T-cell (primary cell): Measurements from ENCODE around the gene C20orf96. TPM values are rescaled to one million over a fixed set of nuclear protein-coding genes. Genes with fewer than 3 reads are reported as not detected.

ENCODE experiments used
- ATAC-seq, 4 experiments: fragments of 200-7000 bp in 3 of 4; fragments of 150-1000 bp in 1 of 4; cut with Tn5 transposase; replicated peaks in 1 of 4; 1 replicate in 3 of 4; 2 replicates in 1 of 4; pipeline ENCODE4 v1.10.0; 2021; ENCODE audit warnings: moderate library complexity in 3 of 4, mild to moderate bottlenecking in 2 of 4, moderate number of reproducible peaks in 1 of 4
- CTCF ChIA-PET, 2 donors: fragments of 300-600 bp; sonication (Branson Sonifier 250); formaldehyde crosslinking; loops; one replicate each; lab custom pipeline; 2022; ENCODE audit warnings: antibody characterized with exemption in 2 of 2; lab: Charles Lee
- POLR2A ChIA-PET, 2 donors: fragments of 300-600 bp; sonication (Branson Sonifier 250); formaldehyde crosslinking; loops; one replicate each; lab custom pipeline; 2022; ENCODE audit warnings: antibody characterized with exemption in 2 of 2; lab: Charles Lee
- DNase-seq, 35 experiments: peaks; one replicate each; pipeline versions ENCODE4 v3.0.0 to v3.0.0-alpha.2; 2013 to 2023
- H3K27ac ChIP-seq: one replicate; pipeline ENCODE4 v1.5.1; 2013; ENCODE audit warnings: low read length
- H3K27me3 ChIP-seq, 2 experiments: replicated peaks in 1 of 2; 1 replicate in 1 of 2; 2 replicates in 1 of 2; pipeline versions ENCODE4 v1.6.1 to v1.7.0; 2013; ENCODE audit warnings: low read length in 1 of 2, mixed read lengths in 1 of 2; ENCODE audit not compliant: control insufficient read depth in 2 of 2, insufficient read depth in 2 of 2; ENCODE audit errors: extremely low read depth in 1 of 2
- H3K36me3 ChIP-seq, 2 donors: 1 replicate in 1 of 2; 2 replicates in 1 of 2; pipeline versions ENCODE4 v1.6.1 to v1.7.0; 2013; ENCODE audit warnings: low read length in 1 of 2; ENCODE audit not compliant: control insufficient read depth in 2 of 2, insufficient read depth in 1 of 2; ENCODE audit errors: extremely low read depth in 1 of 2
- H3K4me1 ChIP-seq, 2 experiments: 1 replicate in 1 of 2; 2 replicates in 1 of 2; pipeline versions ENCODE4 v1.6.1 to v1.7.0; 2013; ENCODE audit warnings: low read length in 2 of 2, mixed read lengths in 1 of 2; ENCODE audit not compliant: insufficient read depth in 2 of 2, control insufficient read depth in 1 of 2; ENCODE audit errors: extremely low read depth in 1 of 2
- H3K4me3 ChIP-seq, 2 donors: 1 replicate in 1 of 2; 2 replicates in 1 of 2; pipeline versions ENCODE4 v1.5.1 to v1.7.0; 2013; ENCODE audit warnings: mild to moderate bottlenecking in 2 of 2, low read length in 1 of 2, moderate library complexity in 1 of 2; ENCODE audit not compliant: control insufficient read depth in 1 of 2; ENCODE audit errors: extremely low read depth in 1 of 2
- H3K9me3 ChIP-seq: 2 replicates; pipeline ENCODE4 v1.7.0; 2013
- H3K27ac Mint-ChIP-seq, 2 donors: one replicate each; pipeline ENCODE4 v1.8.0; 2020 to 2021; ENCODE audit warnings: mild to moderate bottlenecking in 2 of 2, mixed read lengths in 2 of 2
- H3K27me3 Mint-ChIP-seq, 2 donors: one replicate each; pipeline ENCODE4 v1.8.0; 2021 to 2022; ENCODE audit warnings: mixed read lengths in 2 of 2
- H3K36me3 Mint-ChIP-seq: one replicate; pipeline ENCODE4 v1.8.0; 2021; ENCODE audit warnings: mixed read lengths
- H3K4me1 Mint-ChIP-seq, 3 donors: one replicate each; pipeline ENCODE4 v1.8.0; 2020 to 2022; ENCODE audit warnings: mixed read lengths in 3 of 3, mild to moderate bottlenecking in 1 of 3
- H3K4me3 Mint-ChIP-seq, 3 donors: one replicate each; pipeline ENCODE4 v1.8.0; 2020 to 2022; ENCODE audit warnings: mild to moderate bottlenecking in 3 of 3, mixed read lengths in 3 of 3, moderate library complexity in 3 of 3
- H3K9me3 Mint-ChIP-seq, 3 donors: one replicate each; pipeline ENCODE4 v1.8.0; 2020 to 2022; ENCODE audit warnings: mixed read lengths in 3 of 3
- WGBS: methylation state at CpG from one replicate; pipeline ENCODE4 v1.1.5; 2013; ENCODE audit warnings: missing lambda C conversion rate; ENCODE audit not compliant: insufficient coverage; 5-methylcytosine and 5-hydroxymethylcytosine counted together
- total RNA-seq, 35 experiments: library from RNA in 6 of 35; stranded (reverse) in 6 of 35; fragments of 120-200 nt in 1 of 35; gene quantifications; one replicate each; pipeline versions ENCODE4 v1.2.1 to v1.2.4 and lab custom pipeline; 2013 to 2026

The C20orf96 gene
- total RNA-seq, 5 donors from 2014 or later (not counting 1 experiment from before 2014, with no cell fraction given) = 2.5 to 3.2 (median 2.8) TPM

- 96% methylated on average over 4 of the region's 12 CpGs for WGBS
- Mint-ChIP-seq H3K36me3 (peaks cover 7% of the 10 kb centered on the region), H3K27ac (no peak overlapping the region), H3K4me1 (no peaks in the 10 kb centered on the region), H3K27me3 (no peaks in the 10 kb centered on the region), H3K9me3 (no peaks in the 10 kb centered on the region), H3K4me3 (no peak overlapping the region)
- Histone ChIP-seq H3K9me3 (no peaks in the 10 kb centered on the region), H3K27me3 (no peaks in the 10 kb centered on the region), H3K27ac (no peak overlapping the region), H3K4me3 (no peak overlapping the region), H3K4me1 (no peaks in the 10 kb centered on the region), H3K36me3 (peaks cover 0 to 9% of the 10 kb centered on the region in 2 donors)
- ATAC-seq = no peak
- ChIA-PET CTCF (no interaction called here), POLR2A (no interaction called here)
- no peak for DNase-seq
Observed at GRCh38 chr20:276620-277495, 13.7 kb downstream of the C20orf96 start.

GRCh38 chr20:275791-276190 is 14.8 kb downstream of the C20orf96 start:
- CTCF ChIA-PET = no interaction called here
- 64% methylated on average over 3 of the region's 7 CpGs for WGBS
- Mint-ChIP-seq H3K36me3 (peaks cover 7% of the 10 kb centered on the region), H3K27me3 (no peaks in the 10 kb centered on the region), H3K9me3 (no peaks in the 10 kb centered on the region), H3K27ac (no peak overlapping the region), H3K4me1 (no peaks in the 10 kb centered on the region), H3K4me3 (no peak overlapping the region)
- Histone ChIP-seq H3K36me3 (peaks cover 0 to 9% of the 10 kb centered on the region in 2 donors), H3K9me3 (no peaks in the 10 kb centered on the region), H3K27me3 (no peaks in the 10 kb centered on the region), H3K27ac (no peak overlapping the region), H3K4me1 (no peaks in the 10 kb centered on the region), H3K4me3 (no peak overlapping the region)
- no peak for DNase-seq
- POLR2A ChIA-PET = no interaction called here
- no peak for ATAC-seq

DNA sequence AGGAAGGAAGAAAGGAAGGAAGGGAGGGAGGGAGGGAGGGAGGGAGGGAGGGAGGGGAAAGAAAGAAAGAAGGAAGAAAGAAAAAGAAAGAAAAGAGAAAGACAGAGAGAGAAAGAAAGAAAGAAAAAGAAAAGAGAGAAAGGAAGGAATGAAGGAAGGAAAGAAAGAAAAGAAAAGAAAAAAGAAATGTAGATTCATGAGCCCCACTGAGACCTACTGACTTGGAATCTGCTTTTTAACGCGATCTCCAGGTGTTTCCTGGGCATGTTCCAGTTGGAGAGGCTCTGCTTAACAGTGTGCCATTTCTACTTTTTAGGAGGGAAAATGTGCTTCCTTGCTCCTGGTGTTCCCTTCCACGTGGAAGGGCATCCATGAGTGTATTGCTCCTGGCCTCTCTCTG is 16.7 kb downstream of the C20orf96 start:
- H3K36me3 ChIP-seq = peaks cover 0 to 9% of the 10 kb centered on the region in 2 donors
- DNase-seq (no peak), ATAC-seq (no peak)
- no peaks in the 10 kb centered on the region for H3K27me3 ChIP-seq
- H3K9me3 ChIP-seq = no peaks in the 10 kb centered on the region
- no peaks in the 10 kb centered on the region for H3K4me1 ChIP-seq
- H3K36me3 Mint-ChIP-seq = peaks cover 7% of the 10 kb centered on the region
- WGBS = 60% methylated on average over 3 of the region's 3 CpGs
- CTCF ChIA-PET = interaction anchor here in 1 of 2 donors (0.6 kb wide), 1 partner anchor 110 kb away, joined by 3 read pairs; no protein-coding TSS in a partner anchor
- no peak overlapping the region for H3K27ac ChIP-seq
- POLR2A ChIA-PET = no interaction called here
- no peak overlapping the region for H3K27ac Mint-ChIP-seq
- H3K4me3 Mint-ChIP-seq = no peak overlapping the region
- H3K9me3 Mint-ChIP-seq = no peaks in the 10 kb centered on the region
- no peaks in the 10 kb centered on the region for H3K4me1 Mint-ChIP-seq
- no peaks in the 10 kb centered on the region for H3K27me3 Mint-ChIP-seq
- H3K4me3 ChIP-seq = no peak overlapping the region

- ChIA-PET CTCF (no interaction called here), POLR2A (no interaction called here)
- DNase-seq (no peak), ATAC-seq (no peak)
- no peaks in the 10 kb centered on the region for H3K27me3 ChIP-seq
- H3K9me3 ChIP-seq = no peaks in the 10 kb centered on the region
- peaks cover 0 to 9% of the 10 kb centered on the region in 2 donors for H3K36me3 ChIP-seq
- no peak overlapping the region for H3K27ac ChIP-seq
- Mint-ChIP-seq H3K9me3 (no peaks in the 10 kb centered on the region), H3K4me3 (no peak overlapping the region), H3K27me3 (no peaks in the 10 kb centered on the region), H3K27ac (no peak overlapping the region), H3K4me1 (no peaks in the 10 kb centered on the region), H3K36me3 (peaks cover 7% of the 10 kb centered on the region)
- no peak overlapping the region for H3K4me3 ChIP-seq
- no peaks in the 10 kb centered on the region for H3K4me1 ChIP-seq
Observed at GRCh38 chr20:272718-273117, 17.8 kb downstream of the C20orf96 start.

- ChIA-PET POLR2A (no interaction called here), CTCF (no interaction called here)
- Mint-ChIP-seq H3K4me1 (peaks cover 5 to 8% (median 6%) of the 10 kb centered on the region in 3 donors), H3K36me3 (peaks cover 7% of the 10 kb centered on the region), H3K27me3 (peaks cover 0 to 1% of the 10 kb centered on the region in 2 donors), H3K9me3 (no peaks in the 10 kb centered on the region), H3K4me3 (no peak overlapping the region), H3K27ac (no peak overlapping the region)
- Histone ChIP-seq H3K4me3 (no peak overlapping the region), H3K4me1 (peaks cover 0 to 7% of the 10 kb centered on the region in 2 experiments), H3K36me3 (peaks cover 0 to 3% of the 10 kb centered on the region in 2 donors), H3K9me3 (no peaks in the 10 kb centered on the region), H3K27me3 (peaks cover 0 to 5% of the 10 kb centered on the region in 2 experiments), H3K27ac (no peak overlapping the region)
- DNase-seq (no peak), ATAC-seq (no peak)
Observed at GRCh38 chr20:271528-271927, 19.0 kb downstream of the C20orf96 start.

- Mint-ChIP-seq H3K27ac (no peak overlapping the region), H3K27me3 (peaks cover 0 to 4% of the 10 kb centered on the region in 2 donors), H3K9me3 (no peaks in the 10 kb centered on the region), H3K36me3 (peaks cover 3% of the 10 kb centered on the region), H3K4me1 (peaks cover 8 to 12% (median 8%) of the 10 kb centered on the region in 3 donors), H3K4me3 (no peak overlapping the region)
- CTCF ChIA-PET = no interaction called here
- Histone ChIP-seq H3K36me3 (no peaks in the 10 kb centered on the region), H3K27me3 (peaks cover 0 to 8% of the 10 kb centered on the region in 2 experiments), H3K27ac (no peak overlapping the region), H3K9me3 (no peaks in the 10 kb centered on the region), H3K4me3 (no peak overlapping the region), H3K4me1 (peaks cover 0 to 7% of the 10 kb centered on the region in 2 experiments)
- 95% methylated on average over 2 of the region's 4 CpGs for WGBS
- ATAC-seq = no peak
- POLR2A ChIA-PET = no interaction called here
- DNase-seq = no peak
Observed at GRCh38 chr20:271069-271468, 19.5 kb downstream of the C20orf96 start.
